K562 (cell line): ENCODE data around the gene FBXL4. TPM values are rescaled to one million over a fixed set of nuclear protein-coding genes. Genes with fewer than 3 reads are reported as not detected.

Experiments
- SP1 ChIP-seq: sonication (generic); formaldehyde crosslinking; IDR thresholded peaks from 2 replicates; pipeline ENCODE4 v1.8.1; 2022; ENCODE audit warnings: mild to moderate bottlenecking, missing genetic modification reagents
- SRSF3 ChIP-seq: fragments of 200-400 bp; formaldehyde crosslinking; IDR thresholded peaks from 2 replicates; pipeline ENCODE4 v1.6.1; 2016; ENCODE audit warnings: mild to moderate bottlenecking, low read length, moderate library complexity; ENCODE audit not compliant: insufficient read depth
- polyA plus RNA-seq, 8 experiments: library from polyadenylated mRNA; depleted of rRNA in 4 of 8; stranded (reverse) in 5 of 8; unstranded in 3 of 8; fragments of >200 nt; fragmentation: Nextera tagmentation in 2 of 8; fragmentation: Illumina TruSeq in 1 of 8; extraction: Ambion mirVana in 2 of 8; extraction: Trizol in 1 of 8; gene quantifications; 2 replicates each; pipeline versions ENCODE4 v1.2.1 to v1.2.3, GENCODE V29; 2011 to 2014; ENCODE audit warnings: inconsistent platforms in 1 of 8, missing spikeins in 1 of 8
- total RNA-seq, 7 experiments: library from RNA; depleted of rRNA in 6 of 7; stranded (reverse); fragments of >200 nt in 6 of 7; fragmentation: Illumina TruSeq in 2 of 7; extraction: Trizol in 2 of 7; gene quantifications; 2 replicates each; pipeline versions ENCODE4 v1.2.1 to v1.2.3, GENCODE V29; 2011 to 2021; ENCODE audit warnings: low replicate concordance in 1 of 7
- TF ChIP-seq, protein P1 (sequence below): fragments of 450-650 bp; IDR thresholded peaks from 2 replicates; pipeline ENCODE4 v1.6.1; 2018; ENCODE audit warnings: mild to moderate bottlenecking, low read depth; ENCODE audit not compliant: partially characterized antibody
- TF ChIP-seq, protein P2 (sequence below): fragments of 250-450 bp; sonication (Bioruptor Pico); IDR thresholded peaks from 2 replicates; pipeline ENCODE4 v1.8.0; 2022; ENCODE audit warnings: moderate library complexity, mild to moderate bottlenecking, inconsistent platforms
- TF ChIP-seq, protein P3 (sequence below): fragments of 200-600 bp; sonication (generic); IDR thresholded peaks from one replicate; pipeline ENCODE4 v1.6.1; 2012; ENCODE audit warnings: mild to moderate bottlenecking, low read depth, low read length, inconsistent platforms
- TF ChIP-seq, protein P4 (sequence below): fragments of 450-650 bp; IDR thresholded peaks from 2 replicates; pipeline ENCODE4 v1.6.1; 2016; ENCODE audit warnings: low read depth, mild to moderate bottlenecking, moderate library complexity

FBXL4 gene
- total and polyA plus RNA-seq, 9 of the 15 experiments (the other 6 are each of a cell fraction or from before 2014, with no cell fraction given), result 4.2 to 23.1 (median 7.7) TPM

DNA sequence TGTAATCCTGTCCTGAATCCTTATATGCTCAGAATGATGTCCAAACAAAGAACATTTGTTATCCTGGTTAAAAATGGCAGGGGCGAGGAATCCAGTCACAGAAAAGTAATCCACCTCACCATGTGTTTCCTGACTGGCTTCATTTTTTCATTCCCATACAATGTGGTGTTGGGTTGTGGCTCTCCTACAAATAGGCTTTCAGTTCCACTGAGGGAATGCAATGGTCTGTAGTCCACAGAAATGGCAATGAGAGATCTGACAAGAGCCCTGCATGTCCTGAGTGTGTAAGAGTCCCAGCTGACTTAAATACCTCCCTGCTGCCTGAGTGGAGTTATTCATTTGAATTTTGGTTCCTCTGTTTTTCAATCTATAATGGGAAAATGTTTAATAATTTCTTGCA is 47.4 kb upstream of the FBXL4 start (continued):
- TF ChIP-seq, protein P1, sequence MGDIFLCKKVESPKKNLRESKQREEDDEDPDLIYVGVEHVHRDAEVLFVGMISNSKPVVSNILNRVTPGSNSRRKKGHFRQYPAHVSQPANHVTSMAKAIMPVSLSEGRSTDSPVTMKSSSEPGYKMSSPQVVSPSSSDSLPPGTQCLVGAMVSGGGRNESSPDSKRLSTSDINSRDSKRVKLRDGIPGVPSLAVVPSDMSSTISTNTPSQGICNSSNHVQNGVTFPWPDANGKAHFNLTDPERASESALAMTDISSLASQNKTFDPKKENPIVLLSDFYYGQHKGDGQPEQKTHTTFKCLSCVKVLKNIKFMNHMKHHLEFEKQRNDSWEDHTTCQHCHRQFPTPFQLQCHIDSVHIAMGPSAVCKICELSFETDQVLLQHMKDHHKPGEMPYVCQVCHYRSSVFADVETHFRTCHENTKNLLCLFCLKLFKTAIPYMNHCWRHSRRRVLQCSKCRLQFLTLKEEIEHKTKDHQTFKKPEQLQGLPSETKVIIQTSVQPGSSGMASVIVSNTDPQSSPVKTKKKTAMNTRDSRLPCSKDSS, result no peak
- TF ChIP-seq, protein P2, sequence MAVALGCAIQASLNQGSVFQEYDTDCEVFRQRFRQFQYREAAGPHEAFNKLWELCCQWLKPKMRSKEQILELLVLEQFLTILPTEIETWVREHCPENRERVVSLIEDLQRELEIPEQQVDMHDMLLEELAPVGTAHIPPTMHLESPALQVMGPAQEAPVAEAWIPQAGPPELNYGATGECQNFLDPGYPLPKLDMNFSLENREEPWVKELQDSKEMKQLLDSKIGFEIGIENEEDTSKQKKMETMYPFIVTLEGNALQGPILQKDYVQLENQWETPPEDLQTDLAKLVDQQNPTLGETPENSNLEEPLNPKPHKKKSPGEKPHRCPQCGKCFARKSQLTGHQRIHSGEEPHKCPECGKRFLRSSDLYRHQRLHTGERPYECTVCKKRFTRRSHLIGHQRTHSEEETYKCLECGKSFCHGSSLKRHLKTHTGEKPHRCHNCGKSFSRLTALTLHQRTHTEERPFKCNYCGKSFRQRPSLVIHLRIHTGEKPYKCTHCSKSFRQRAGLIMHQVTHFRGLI (CRISPR knock-in tag), result no peak
- TF ChIP-seq, protein P3, sequence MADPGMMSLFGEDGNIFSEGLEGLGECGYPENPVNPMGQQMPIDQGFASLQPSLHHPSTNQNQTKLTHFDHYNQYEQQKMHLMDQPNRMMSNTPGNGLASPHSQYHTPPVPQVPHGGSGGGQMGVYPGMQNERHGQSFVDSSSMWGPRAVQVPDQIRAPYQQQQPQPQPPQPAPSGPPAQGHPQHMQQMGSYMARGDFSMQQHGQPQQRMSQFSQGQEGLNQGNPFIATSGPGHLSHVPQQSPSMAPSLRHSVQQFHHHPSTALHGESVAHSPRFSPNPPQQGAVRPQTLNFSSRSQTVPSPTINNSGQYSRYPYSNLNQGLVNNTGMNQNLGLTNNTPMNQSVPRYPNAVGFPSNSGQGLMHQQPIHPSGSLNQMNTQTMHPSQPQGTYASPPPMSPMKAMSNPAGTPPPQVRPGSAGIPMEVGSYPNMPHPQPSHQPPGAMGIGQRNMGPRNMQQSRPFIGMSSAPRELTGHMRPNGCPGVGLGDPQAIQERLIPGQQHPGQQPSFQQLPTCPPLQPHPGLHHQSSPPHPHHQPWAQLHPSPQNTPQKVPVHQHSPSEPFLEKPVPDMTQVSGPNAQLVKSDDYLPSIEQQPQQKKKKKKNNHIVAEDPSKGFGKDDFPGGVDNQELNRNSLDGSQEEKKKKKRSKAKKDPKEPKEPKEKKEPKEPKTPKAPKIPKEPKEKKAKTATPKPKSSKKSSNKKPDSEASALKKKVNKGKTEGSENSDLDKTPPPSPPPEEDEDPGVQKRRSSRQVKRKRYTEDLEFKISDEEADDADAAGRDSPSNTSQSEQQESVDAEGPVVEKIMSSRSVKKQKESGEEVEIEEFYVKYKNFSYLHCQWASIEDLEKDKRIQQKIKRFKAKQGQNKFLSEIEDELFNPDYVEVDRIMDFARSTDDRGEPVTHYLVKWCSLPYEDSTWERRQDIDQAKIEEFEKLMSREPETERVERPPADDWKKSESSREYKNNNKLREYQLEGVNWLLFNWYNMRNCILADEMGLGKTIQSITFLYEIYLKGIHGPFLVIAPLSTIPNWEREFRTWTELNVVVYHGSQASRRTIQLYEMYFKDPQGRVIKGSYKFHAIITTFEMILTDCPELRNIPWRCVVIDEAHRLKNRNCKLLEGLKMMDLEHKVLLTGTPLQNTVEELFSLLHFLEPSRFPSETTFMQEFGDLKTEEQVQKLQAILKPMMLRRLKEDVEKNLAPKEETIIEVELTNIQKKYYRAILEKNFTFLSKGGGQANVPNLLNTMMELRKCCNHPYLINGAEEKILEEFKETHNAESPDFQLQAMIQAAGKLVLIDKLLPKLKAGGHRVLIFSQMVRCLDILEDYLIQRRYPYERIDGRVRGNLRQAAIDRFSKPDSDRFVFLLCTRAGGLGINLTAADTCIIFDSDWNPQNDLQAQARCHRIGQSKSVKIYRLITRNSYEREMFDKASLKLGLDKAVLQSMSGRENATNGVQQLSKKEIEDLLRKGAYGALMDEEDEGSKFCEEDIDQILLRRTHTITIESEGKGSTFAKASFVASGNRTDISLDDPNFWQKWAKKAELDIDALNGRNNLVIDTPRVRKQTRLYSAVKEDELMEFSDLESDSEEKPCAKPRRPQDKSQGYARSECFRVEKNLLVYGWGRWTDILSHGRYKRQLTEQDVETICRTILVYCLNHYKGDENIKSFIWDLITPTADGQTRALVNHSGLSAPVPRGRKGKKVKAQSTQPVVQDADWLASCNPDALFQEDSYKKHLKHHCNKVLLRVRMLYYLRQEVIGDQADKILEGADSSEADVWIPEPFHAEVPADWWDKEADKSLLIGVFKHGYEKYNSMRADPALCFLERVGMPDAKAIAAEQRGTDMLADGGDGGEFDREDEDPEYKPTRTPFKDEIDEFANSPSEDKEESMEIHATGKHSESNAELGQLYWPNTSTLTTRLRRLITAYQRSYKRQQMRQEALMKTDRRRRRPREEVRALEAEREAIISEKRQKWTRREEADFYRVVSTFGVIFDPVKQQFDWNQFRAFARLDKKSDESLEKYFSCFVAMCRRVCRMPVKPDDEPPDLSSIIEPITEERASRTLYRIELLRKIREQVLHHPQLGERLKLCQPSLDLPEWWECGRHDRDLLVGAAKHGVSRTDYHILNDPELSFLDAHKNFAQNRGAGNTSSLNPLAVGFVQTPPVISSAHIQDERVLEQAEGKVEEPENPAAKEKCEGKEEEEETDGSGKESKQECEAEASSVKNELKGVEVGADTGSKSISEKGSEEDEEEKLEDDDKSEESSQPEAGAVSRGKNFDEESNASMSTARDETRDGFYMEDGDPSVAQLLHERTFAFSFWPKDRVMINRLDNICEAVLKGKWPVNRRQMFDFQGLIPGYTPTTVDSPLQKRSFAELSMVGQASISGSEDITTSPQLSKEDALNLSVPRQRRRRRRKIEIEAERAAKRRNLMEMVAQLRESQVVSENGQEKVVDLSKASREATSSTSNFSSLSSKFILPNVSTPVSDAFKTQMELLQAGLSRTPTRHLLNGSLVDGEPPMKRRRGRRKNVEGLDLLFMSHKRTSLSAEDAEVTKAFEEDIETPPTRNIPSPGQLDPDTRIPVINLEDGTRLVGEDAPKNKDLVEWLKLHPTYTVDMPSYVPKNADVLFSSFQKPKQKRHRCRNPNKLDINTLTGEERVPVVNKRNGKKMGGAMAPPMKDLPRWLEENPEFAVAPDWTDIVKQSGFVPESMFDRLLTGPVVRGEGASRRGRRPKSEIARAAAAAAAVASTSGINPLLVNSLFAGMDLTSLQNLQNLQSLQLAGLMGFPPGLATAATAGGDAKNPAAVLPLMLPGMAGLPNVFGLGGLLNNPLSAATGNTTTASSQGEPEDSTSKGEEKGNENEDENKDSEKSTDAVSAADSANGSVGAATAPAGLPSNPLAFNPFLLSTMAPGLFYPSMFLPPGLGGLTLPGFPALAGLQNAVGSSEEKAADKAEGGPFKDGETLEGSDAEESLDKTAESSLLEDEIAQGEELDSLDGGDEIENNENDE, result no peak
- TF ChIP-seq, protein P4, sequence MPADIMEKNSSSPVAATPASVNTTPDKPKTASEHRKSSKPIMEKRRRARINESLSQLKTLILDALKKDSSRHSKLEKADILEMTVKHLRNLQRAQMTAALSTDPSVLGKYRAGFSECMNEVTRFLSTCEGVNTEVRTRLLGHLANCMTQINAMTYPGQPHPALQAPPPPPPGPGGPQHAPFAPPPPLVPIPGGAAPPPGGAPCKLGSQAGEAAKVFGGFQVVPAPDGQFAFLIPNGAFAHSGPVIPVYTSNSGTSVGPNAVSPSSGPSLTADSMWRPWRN, result no peak
- TF ChIP-seq SP1 (no peak), SRSF3 (no peak)
